ENCODE data around the gene LHX3.

LHX3 gene

GRCh38 chr9:136191099-136191959, 13.6 kb downstream of the LHX3 start:
- Histone ChIP-seq H3K4me3 (no peak overlapping the region), H3K27ac (no peak overlapping the region)
- TF ChIP-seq CTCF (IDR thresholded peaks at IDR 0.05) = no peak
- no peak for DNase-seq (ENCODE audit: low spot score)

- H3K27ac ChIP-seq = no peak overlapping the region
- no peak for DNase-seq (ENCODE audit: low spot score)
- TF ChIP-seq CTCF (IDR thresholded peaks at IDR 0.05) = no peak
- H3K4me3 ChIP-seq = no peak overlapping the region
These were observed 14.3 kb downstream of the LHX3 start for GRCh38 chr9:136190656-136191055.

DNA sequence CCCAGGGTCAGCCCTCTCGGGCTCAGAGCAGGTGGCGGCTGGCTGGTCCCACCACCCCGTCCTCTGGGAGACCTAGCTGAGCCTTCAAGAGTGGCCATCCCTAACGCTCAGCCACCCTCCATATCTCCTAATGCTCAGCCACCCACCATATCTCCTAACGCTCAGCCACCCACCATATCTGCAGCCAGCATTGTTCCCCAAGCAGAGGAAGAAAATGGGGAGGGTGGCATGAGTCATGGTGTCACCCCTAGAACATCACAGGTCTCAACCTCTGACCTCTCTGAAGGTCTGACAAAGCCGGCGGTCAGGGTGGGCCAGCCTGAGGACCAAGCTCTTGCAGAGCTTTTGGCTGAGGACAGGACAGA, 14.7 kb downstream of the LHX3 start:
- no peak for TF ChIP-seq CTCF (IDR thresholded peaks at IDR 0.05)
- Histone ChIP-seq H3K27ac (no peak overlapping the region), H3K4me3 (no peak overlapping the region)
- DNase-seq (ENCODE audit: low spot score) = no peak

GRCh38 chr9:136189394-136190236, 15.3 kb downstream of the LHX3 start:
- no peak for TF ChIP-seq CTCF (IDR thresholded peaks at IDR 0.05)
- no peak for DNase-seq (ENCODE audit: low spot score)

GRCh38 chr9:136187683-136188586, 17.0 kb downstream of the LHX3 start:
- no peak overlapping the region for H3K4me3 ChIP-seq
- no peak for DNase-seq (ENCODE audit: low spot score)
- H3K27ac ChIP-seq = no peak overlapping the region
- TF ChIP-seq CTCF (IDR thresholded peaks at IDR 0.05) = no peak

More at GRCh38 chr9:136189394-136190236, 15.3 kb downstream of the LHX3 start:
- Histone ChIP-seq H3K4me3 (no peak overlapping the region), H3K27ac (no peak overlapping the region)

GRCh38 chr9:136187197-136187596, 17.7 kb downstream of the LHX3 start:
- no peak for TF ChIP-seq CTCF (IDR thresholded peaks at IDR 0.05)
- no peak overlapping the region for H3K4me3 ChIP-seq
- no peak for DNase-seq (ENCODE audit: low spot score)
- H3K27ac ChIP-seq = no peak overlapping the region
